Astrocyte (in vitro differentiated cells and primary cell): ENCODE data around the gene THUMPD1.
"Not testable (repeated sequence)": the region's sequence is repeated elsewhere in the genome, so short reads cannot be mapped to it uniquely, and the experiment has no call there.

Experiments used
- EZH2 ChIP-seq: IDR thresholded peaks from 2 replicates; pipeline ENCODE4 v1.6.1; 2012; ENCODE audit warnings: mild to moderate bottlenecking, low read length, inconsistent platforms; ENCODE audit not compliant: insufficient read depth
- TF ChIP-seq, protein P1 (sequence below): IDR thresholded peaks from 2 replicates; pipeline ENCODE4 v1.5.1; 2011; ENCODE audit warnings: low read depth, mild to moderate bottlenecking, inconsistent platforms, low read length, moderate library complexity; ENCODE audit not compliant: insufficient read depth

DNA sequence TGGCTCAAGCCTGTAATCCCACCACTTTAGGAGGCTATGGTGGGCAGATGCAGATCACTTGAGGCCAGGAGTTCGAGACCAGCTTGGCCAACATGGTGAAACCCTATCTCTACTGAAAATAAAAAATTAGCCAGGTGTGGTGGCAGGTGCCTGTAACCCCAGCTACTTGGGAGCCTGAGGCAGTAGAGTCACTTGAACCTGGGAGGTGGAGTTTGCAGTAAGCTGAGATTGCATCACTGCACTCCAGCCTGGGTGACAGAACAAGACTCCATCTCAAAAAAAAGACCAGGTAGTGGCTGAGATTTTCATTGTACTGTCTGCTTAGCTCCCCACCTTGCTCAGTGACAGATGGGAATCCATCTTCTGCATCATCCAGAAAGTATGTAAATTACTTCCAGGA, 22.8 kb upstream of the THUMPD1 start:
- not testable (repeated sequence) for TF ChIP-seq EZH2
- TF ChIP-seq, protein P1, sequence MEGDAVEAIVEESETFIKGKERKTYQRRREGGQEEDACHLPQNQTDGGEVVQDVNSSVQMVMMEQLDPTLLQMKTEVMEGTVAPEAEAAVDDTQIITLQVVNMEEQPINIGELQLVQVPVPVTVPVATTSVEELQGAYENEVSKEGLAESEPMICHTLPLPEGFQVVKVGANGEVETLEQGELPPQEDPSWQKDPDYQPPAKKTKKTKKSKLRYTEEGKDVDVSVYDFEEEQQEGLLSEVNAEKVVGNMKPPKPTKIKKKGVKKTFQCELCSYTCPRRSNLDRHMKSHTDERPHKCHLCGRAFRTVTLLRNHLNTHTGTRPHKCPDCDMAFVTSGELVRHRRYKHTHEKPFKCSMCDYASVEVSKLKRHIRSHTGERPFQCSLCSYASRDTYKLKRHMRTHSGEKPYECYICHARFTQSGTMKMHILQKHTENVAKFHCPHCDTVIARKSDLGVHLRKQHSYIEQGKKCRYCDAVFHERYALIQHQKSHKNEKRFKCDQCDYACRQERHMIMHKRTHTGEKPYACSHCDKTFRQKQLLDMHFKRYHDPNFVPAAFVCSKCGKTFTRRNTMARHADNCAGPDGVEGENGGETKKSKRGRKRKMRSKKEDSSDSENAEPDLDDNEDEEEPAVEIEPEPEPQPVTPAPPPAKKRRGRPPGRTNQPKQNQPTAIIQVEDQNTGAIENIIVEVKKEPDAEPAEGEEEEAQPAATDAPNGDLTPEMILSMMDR = not testable (repeated sequence)
